B cell (primary cell): Measurements from ENCODE around the gene IL34.

Source experiments
- EZH2 ChIP-seq: IDR thresholded peaks from 2 replicates; pipeline ENCODE4 v1.6.1; 2012; ENCODE audit warnings: borderline replicate concordance, low read depth, mild to moderate bottlenecking, moderate library complexity, low read length; ENCODE audit not compliant: insufficient read depth, poor library complexity, severe bottlenecking
- TF ChIP-seq, protein P1 (sequence below): fragments of 200-600 bp; IDR thresholded peaks from one replicate; pipeline ENCODE4 v1.8.0; 2022; ENCODE audit warnings: antibody characterized with exemption, mild to moderate bottlenecking

DNA sequence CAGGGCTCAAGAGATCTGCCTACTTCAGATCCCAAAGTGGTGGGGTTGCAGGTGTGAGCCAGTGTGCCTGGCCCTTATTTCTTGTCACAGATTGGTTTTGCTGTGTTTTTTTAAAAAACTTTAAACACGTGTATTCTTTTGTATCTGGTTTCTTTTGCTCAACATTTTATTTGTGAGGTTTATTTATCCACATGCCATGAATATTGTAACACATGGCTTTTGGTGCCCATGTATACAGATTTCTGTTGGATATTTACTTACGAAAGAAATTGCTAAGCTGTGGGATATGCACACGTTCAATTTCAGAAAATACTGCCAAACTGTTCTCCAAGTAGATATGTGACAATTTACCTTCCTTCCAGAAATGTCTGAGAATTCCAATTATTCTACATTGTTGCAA is 18.7 kb upstream of the IL34 start:
- TF ChIP-seq, protein P1, sequence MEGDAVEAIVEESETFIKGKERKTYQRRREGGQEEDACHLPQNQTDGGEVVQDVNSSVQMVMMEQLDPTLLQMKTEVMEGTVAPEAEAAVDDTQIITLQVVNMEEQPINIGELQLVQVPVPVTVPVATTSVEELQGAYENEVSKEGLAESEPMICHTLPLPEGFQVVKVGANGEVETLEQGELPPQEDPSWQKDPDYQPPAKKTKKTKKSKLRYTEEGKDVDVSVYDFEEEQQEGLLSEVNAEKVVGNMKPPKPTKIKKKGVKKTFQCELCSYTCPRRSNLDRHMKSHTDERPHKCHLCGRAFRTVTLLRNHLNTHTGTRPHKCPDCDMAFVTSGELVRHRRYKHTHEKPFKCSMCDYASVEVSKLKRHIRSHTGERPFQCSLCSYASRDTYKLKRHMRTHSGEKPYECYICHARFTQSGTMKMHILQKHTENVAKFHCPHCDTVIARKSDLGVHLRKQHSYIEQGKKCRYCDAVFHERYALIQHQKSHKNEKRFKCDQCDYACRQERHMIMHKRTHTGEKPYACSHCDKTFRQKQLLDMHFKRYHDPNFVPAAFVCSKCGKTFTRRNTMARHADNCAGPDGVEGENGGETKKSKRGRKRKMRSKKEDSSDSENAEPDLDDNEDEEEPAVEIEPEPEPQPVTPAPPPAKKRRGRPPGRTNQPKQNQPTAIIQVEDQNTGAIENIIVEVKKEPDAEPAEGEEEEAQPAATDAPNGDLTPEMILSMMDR, result no peak
- no peak for TF ChIP-seq EZH2
